ENCODE measurements around the gene EFCAB13.

The EFCAB13 gene

GRCh38 chr17:47318197-47318918 lies 5.4 kb upstream of the EFCAB13 start:
- Histone ChIP-seq H3K36me3 (ENCODE audit: control insufficient read depth in 2 of 2, insufficient read depth in 1 of 2, low read length in 2 of 2) (no peaks in the 10 kb centered on the region), H3K27ac (ENCODE audit: extremely low read depth, low read depth, low read length) (no peak overlapping the region), H3K4me3 (ENCODE audit: low read depth, low read length) (no peak overlapping the region), H3K4me1 (ENCODE audit: control insufficient read depth, insufficient read depth, low read length) (no peaks in the 10 kb centered on the region), H3K9me3 (ENCODE audit: control insufficient read depth, insufficient read depth, low read depth, low read length) (no peaks in the 10 kb centered on the region)
- POLR2A ChIA-PET, result no interaction called here
- peak; percentile 5; the same call in 1 of the 2 replicates for TF ChIP-seq ZNF654 (tag by site-specific recombination; IDR thresholded peaks at IDR 0.05; ENCODE audit: low read depth)
- no peak for TF ChIP-seq ZNF785 (tag by site-specific recombination; IDR thresholded peaks at IDR 0.05)
- CTCF ChIA-PET, result interaction anchor here (0.6 to 1.0 kb wide), 2 partner anchors 9 to 89 kb away, joined by 3 to 4 read pairs; no protein-coding TSS in a partner anchor

- Histone ChIP-seq H3K4me1 (ENCODE audit: control insufficient read depth, insufficient read depth, low read length) (no peaks in the 10 kb centered on the region), H3K27ac (ENCODE audit: extremely low read depth, low read depth, low read length) (no peak overlapping the region), H3K4me3 (ENCODE audit: low read depth, low read length) (no peak overlapping the region), H3K36me3 (ENCODE audit: control insufficient read depth in 2 of 2, insufficient read depth in 1 of 2, low read length in 2 of 2) (no peaks in the 10 kb centered on the region), H3K9me3 (ENCODE audit: control insufficient read depth, insufficient read depth, low read depth, low read length) (no peaks in the 10 kb centered on the region)
- ChIA-PET POLR2A (no interaction called here), CTCF (no interaction called here)
- TF ChIP-seq ZBTB1 (tag by site-specific recombination; IDR thresholded peaks at IDR 0.05) (no peak), ZNF692 (tag by site-specific recombination; IDR thresholded peaks at IDR 0.05) (no peak), ZBTB26 (tag by site-specific recombination; optimal IDR thresholded peaks at IDR 0.05) (no peak), ZNF658 (tag by site-specific recombination; IDR thresholded peaks at IDR 0.05) (no peak), ZNF280D (tag by site-specific recombination; IDR thresholded peaks at IDR 0.05) (peak; percentile 98), KLF8 (tag by site-specific recombination; IDR thresholded peaks at IDR 0.05) (0 out of 2 replicates have a peak, but pooled peaks have one; percentile 15), SETDB1 (IDR thresholded peaks at IDR 0.05; ENCODE audit: insufficient read length, low read length) (peak; percentile 62), ZNF404 (tag by site-specific recombination; IDR thresholded peaks at IDR 0.05) (no peak), ZNF580 (tag by site-specific recombination; IDR thresholded peaks at IDR 0.05) (peak; percentile 47; the same call in 1 of the 2 replicates), ZNF768 (tag by site-specific recombination; IDR thresholded peaks at IDR 0.05) (0 out of 2 replicates have a peak, but pooled peaks have one; percentile 24), ZBTB10 (tag by site-specific recombination; IDR thresholded peaks at IDR 0.05) (no peak), ZNF76 (tag by site-specific recombination; IDR thresholded peaks at IDR 0.05; ENCODE audit: borderline replicate concordance, low read depth) (no peak), ZNF571 (tag by site-specific recombination; IDR thresholded peaks at IDR 0.05) (no peak), ZNF175 (tag by site-specific recombination; IDR thresholded peaks at IDR 0.05) (no peak)
Measured at GRCh38 chr17:47320879-47321502, 2.8 kb upstream of the EFCAB13 start.

Measured in HEK293 (cell line).